GM12875 (cell line): ENCODE data around the gene CCDC39.
"Not testable (repeated sequence)": the region's sequence is repeated elsewhere in the genome, so short reads cannot be mapped to it uniquely, and the experiment has no call there.

Source experiments
- H3K4me3 ChIP-seq: one replicate; pipeline ENCODE4 v1.5.1; 2011; ENCODE audit warnings: low read depth, low read length, control low read depth
- CTCF ChIP-seq: IDR thresholded peaks from 2 replicates; pipeline ENCODE4 v1.5.1; 2011; ENCODE audit warnings: low read depth, mild to moderate bottlenecking, control low read depth, inconsistent platforms, low read length, moderate library complexity, borderline replicate concordance; ENCODE audit not compliant: insufficient read depth

CCDC39 gene

DNA sequence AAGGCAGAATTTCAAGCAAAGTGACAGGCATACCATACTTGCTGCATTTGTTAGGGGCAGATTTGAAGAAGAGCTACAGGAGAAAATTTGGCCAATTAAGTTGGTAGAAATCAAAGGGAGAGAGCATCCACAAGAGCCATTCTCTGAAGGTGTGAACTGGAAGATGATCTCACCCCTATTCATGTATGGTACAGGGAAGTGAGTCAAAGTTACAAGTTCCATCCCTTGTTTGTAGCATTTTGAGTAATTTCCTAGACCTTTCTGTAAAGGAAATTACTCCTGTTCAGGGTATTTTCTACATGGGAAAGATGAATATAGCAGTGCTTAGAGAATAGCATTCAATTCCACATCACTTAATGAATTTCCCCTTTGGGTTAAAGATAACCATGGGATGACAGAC, 48.9 kb downstream of the CCDC39 start:
- no peak overlapping the region for H3K4me3 ChIP-seq
- TF ChIP-seq CTCF = no peak

DNA sequence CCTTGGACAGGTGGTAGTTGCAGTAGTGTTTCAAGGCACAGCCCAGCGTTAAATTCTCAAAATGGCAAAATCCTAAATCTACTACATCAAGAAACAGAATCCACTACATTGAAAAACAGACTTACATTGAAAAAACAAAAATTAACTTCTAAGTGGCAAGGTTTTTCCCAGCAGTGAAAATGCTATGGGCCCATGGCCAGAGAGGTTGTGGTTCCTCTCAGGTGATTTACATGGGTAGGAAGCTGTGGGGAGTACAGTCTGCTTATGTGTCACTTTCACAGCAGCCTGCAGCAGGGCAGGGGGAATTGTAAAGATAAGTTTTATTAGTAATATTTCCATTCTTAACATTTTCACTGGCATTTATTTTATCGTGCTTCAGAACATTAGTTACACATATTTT, 52.4 kb downstream of the CCDC39 start:
- no peak for TF ChIP-seq CTCF
- no peak overlapping the region for H3K4me3 ChIP-seq

DNA sequence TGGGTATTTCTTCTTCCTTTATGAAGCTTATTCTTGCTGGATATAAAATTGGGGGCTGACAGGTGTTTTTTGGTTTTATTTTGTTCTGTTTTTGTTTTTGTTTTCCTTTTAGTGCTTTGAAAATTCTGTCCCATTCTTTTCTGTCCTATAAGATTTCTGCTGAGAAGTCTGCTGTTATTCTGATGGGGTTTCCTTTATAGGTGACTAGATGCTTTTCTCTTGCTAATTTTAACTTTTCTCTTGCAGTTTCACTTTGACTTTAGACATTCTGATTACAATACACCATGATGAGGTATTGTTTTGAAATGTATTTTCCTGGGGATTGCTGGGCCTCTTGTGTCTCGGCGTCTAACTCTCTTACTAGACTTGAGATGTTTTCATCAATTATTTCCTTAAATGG, 54.6 kb downstream of the CCDC39 start:
- no peak overlapping the region for H3K4me3 ChIP-seq
- TF ChIP-seq CTCF = no peak

- H3K4me3 ChIP-seq = no peak overlapping the region
- TF ChIP-seq CTCF = no peak
Observed at GRCh38 chr3:180619723-180620122, 59.6 kb downstream of the CCDC39 start.

GRCh38 chr3:180618563-180618962, 60.7 kb downstream of the CCDC39 start:
- H3K4me3 ChIP-seq = not testable (repeated sequence)

DNA sequence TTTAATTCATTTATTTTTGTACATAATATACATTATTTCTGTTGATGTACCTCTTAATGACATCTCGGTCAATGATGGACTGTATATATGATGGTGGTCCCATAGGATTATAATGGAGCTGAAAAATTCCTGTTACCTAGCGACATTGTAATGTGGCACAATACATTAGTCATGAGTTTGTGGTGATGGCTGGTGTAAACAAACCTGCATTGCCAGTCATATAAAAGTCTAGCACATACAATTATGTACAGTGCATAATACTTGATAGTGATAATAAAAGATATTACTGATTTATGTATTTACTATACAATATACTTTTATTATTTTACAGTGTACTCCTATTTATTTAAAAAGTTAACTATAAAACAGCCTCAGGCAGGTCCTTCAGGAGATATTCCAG, 62.2 kb downstream of the CCDC39 start:
- H3K4me3 ChIP-seq = no peak overlapping the region
- no peak for TF ChIP-seq CTCF

GRCh38 chr3:180615954-180616353, 63.3 kb downstream of the CCDC39 start:
- no peak overlapping the region for H3K4me3 ChIP-seq
- TF ChIP-seq CTCF = no peak

GRCh38 chr3:180612364-180612763, 66.9 kb downstream of the CCDC39 start:
- no peak for TF ChIP-seq CTCF
- H3K4me3 ChIP-seq = no peak overlapping the region
